ENCODE results near the gene ITGAV.

ITGAV gene

DNA sequence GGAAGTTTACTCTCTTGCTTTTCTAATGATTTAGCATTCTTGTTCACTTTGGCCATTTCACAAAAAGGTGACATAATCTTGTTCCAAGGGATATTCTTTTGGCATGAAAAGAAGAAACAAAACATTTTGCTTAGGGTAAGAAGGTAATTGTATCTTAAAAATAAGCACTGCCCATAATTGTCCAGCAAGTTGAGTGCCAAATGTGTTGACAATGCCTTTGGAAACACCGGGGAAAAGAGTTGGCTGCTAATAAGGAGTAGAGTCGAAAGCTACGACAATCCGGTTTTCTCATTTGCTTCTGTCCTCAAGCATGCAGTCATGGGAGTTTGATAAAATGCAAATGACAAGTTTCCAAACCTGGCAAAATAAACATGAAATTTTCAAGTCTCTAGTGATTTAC, 27.3 kb downstream of the ITGAV start:
- Histone ChIP-seq H3K18ac (ENCODE audit: low read length) (no peak overlapping the region), H4K91ac (ENCODE audit: low read depth, low read length, poor library complexity) (no peak overlapping the region), H2BK120ac (ENCODE audit: low read depth, low read length) (no peak overlapping the region), H2BK5ac (ENCODE audit: low read length) (no peak overlapping the region), H3K4me2 (ENCODE audit: insufficient read depth, low read length, poor library complexity, severe bottlenecking) (peak overlapping the region; percentile 2), H3K36me3 (replicated peaks in 1 of 2; ENCODE audit: control insufficient read depth in 2 of 2, insufficient read depth in 2 of 2, low read length in 2 of 2) (peaks cover 0 to 1% of the 10 kb centered on the region in 2 donors), H2AK5ac (ENCODE audit: low read depth, low read length) (no peak overlapping the region), H2BK15ac (ENCODE audit: low read length) (no peak overlapping the region), H3K14ac (ENCODE audit: low read length) (no peak overlapping the region), H3K9ac (ENCODE audit: low read depth, low read length, poor library complexity) (no peak overlapping the region), H3K79me1 (ENCODE audit: low read depth, low read length) (no peaks in the 10 kb centered on the region), H3K9me3 (replicated peaks in 1 of 2; ENCODE audit: control insufficient read depth in 2 of 2, insufficient read depth in 1 of 2, low read depth in 1 of 2, low read length in 2 of 2) (no peaks in the 10 kb centered on the region), H4K8ac (ENCODE audit: low read depth, low read length) (no peak overlapping the region), H2AFZ (ENCODE audit: low read length) (no peak overlapping the region), H3K27me3 (ENCODE audit: control insufficient read depth in 3 of 3, insufficient read depth in 3 of 3, low read depth in 1 of 3, low read length in 3 of 3) (no peaks in the 10 kb centered on the region), H3K23ac (ENCODE audit: low read depth, low read length, poor library complexity) (no peak overlapping the region), H3K4me3 (ENCODE audit: low read length in 2 of 2) (no peak overlapping the region), H3K4ac (ENCODE audit: low read length) (no peak overlapping the region), H3K4me1 (ENCODE audit: control insufficient read depth in 2 of 2, insufficient read depth in 1 of 2, low read depth in 1 of 2, low read length in 2 of 2) (peaks cover 5 to 11% of the 10 kb centered on the region in 2 donors), H3K27ac (replicated peaks; ENCODE audit: low read length) (no peak overlapping the region), H2BK12ac (ENCODE audit: low read length) (no peak overlapping the region)
- no peak for DNase-seq (ENCODE audit: low spot score)
- no CpG with 5 or more reads among the region's 4 CpGs for WGBS, 2 donors (ENCODE audit: extremely low coverage in 2 of 2, insufficient read length in 2 of 2, insufficient replicate concordance in 1 of 2)

DNA sequence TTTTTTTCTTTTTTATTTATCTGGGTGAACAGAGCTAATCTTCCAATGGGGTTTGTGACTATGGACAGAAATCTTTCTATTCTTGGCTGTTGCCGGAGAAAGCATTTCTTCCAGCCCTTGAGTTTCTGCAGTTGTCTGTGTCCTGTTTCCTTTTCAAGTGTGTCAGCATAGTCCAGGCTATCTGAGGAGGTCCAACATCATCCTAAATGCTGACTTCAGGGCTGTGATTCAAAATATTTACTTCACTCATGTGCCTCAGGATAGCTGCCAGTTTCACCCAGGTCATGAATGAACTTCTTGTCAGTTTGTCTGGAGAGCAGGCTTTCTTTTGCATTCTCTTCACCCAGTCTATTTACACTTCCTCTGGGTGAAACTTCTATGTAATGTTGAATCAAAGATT, 27.9 kb downstream of the ITGAV start:
- Histone ChIP-seq H3K9me3 (replicated peaks in 1 of 2; ENCODE audit: control insufficient read depth in 2 of 2, insufficient read depth in 1 of 2, low read depth in 1 of 2, low read length in 2 of 2) (no peaks in the 10 kb centered on the region), H4K91ac (ENCODE audit: low read depth, low read length, poor library complexity) (no peak overlapping the region), H3K4ac (ENCODE audit: low read length) (no peak overlapping the region), H3K9ac (ENCODE audit: low read depth, low read length, poor library complexity) (no peak overlapping the region), H3K14ac (ENCODE audit: low read length) (no peak overlapping the region), H2AK5ac (ENCODE audit: low read depth, low read length) (no peak overlapping the region), H3K4me1 (ENCODE audit: control insufficient read depth in 2 of 2, insufficient read depth in 1 of 2, low read depth in 1 of 2, low read length in 2 of 2) (peaks cover 3 to 5% of the 10 kb centered on the region in 2 donors), H3K79me1 (ENCODE audit: low read depth, low read length) (no peaks in the 10 kb centered on the region), H2BK15ac (ENCODE audit: low read length) (no peak overlapping the region), H3K27me3 (ENCODE audit: control insufficient read depth in 3 of 3, insufficient read depth in 3 of 3, low read depth in 1 of 3, low read length in 3 of 3) (no peaks in the 10 kb centered on the region), H3K23ac (ENCODE audit: low read depth, low read length, poor library complexity) (no peak overlapping the region), H2BK120ac (ENCODE audit: low read depth, low read length) (no peak overlapping the region), H3K4me2 (ENCODE audit: insufficient read depth, low read length, poor library complexity, severe bottlenecking) (no peak overlapping the region), H4K8ac (ENCODE audit: low read depth, low read length) (no peak overlapping the region), H2AFZ (ENCODE audit: low read length) (no peak overlapping the region), H3K4me3 (ENCODE audit: low read length in 2 of 2) (no peak overlapping the region), H2BK5ac (ENCODE audit: low read length) (no peak overlapping the region), H3K27ac (replicated peaks; ENCODE audit: low read length) (no peak overlapping the region), H2BK12ac (ENCODE audit: low read length) (no peak overlapping the region), H3K36me3 (replicated peaks in 1 of 2; ENCODE audit: control insufficient read depth in 2 of 2, insufficient read depth in 2 of 2, low read length in 2 of 2) (peaks cover 0 to 5% of the 10 kb centered on the region in 2 donors), H3K18ac (ENCODE audit: low read length) (no peak overlapping the region)
- DNase-seq (ENCODE audit: low spot score), result no peak
- WGBS, 2 donors (ENCODE audit: extremely low coverage in 2 of 2, insufficient read length in 2 of 2, insufficient replicate concordance in 1 of 2), result no CpG with 5 or more reads among the region's 1 CpG

DNA sequence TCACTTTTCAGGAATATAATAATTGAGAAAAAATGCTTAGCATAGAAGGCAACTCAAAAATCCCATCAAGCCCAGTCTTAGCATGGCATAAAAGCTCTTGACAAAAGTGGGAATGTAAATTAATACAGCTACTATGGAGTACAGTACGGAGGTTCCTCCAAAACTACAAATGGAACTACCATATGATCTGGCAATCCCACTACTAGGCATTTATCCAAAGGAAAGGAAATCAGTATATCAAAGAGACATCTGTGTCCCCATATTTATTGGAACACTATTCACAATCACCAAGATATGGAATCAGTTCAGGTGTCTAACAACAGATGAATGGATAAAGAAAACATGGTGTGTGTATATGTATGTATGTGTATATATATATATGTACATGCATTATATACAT, 28.8 kb downstream of the ITGAV start:
- Histone ChIP-seq H4K8ac (ENCODE audit: low read depth, low read length) (no peak overlapping the region), H3K23ac (ENCODE audit: low read depth, low read length, poor library complexity) (no peak overlapping the region), H2BK5ac (ENCODE audit: low read length) (no peak overlapping the region), H3K79me1 (ENCODE audit: low read depth, low read length) (no peaks in the 10 kb centered on the region), H2AK5ac (ENCODE audit: low read depth, low read length) (no peak overlapping the region), H3K4me3 (ENCODE audit: low read length in 2 of 2) (no peak overlapping the region), H3K4me1 (ENCODE audit: control insufficient read depth in 2 of 2, insufficient read depth in 1 of 2, low read depth in 1 of 2, low read length in 2 of 2) (peaks cover 0 to 3% of the 10 kb centered on the region in 2 donors), H2BK120ac (ENCODE audit: low read depth, low read length) (no peak overlapping the region), H3K18ac (ENCODE audit: low read length) (no peak overlapping the region), H2BK12ac (ENCODE audit: low read length) (no peak overlapping the region), H2BK15ac (ENCODE audit: low read length) (no peak overlapping the region), H3K9me3 (replicated peaks in 1 of 2; ENCODE audit: control insufficient read depth in 2 of 2, insufficient read depth in 1 of 2, low read depth in 1 of 2, low read length in 2 of 2) (no peaks in the 10 kb centered on the region), H3K36me3 (replicated peaks in 1 of 2; ENCODE audit: control insufficient read depth in 2 of 2, insufficient read depth in 2 of 2, low read length in 2 of 2) (peaks cover under 1 to 15% of the 10 kb centered on the region in 2 donors), H4K91ac (ENCODE audit: low read depth, low read length, poor library complexity) (no peak overlapping the region), H3K27me3 (ENCODE audit: control insufficient read depth in 3 of 3, insufficient read depth in 3 of 3, low read depth in 1 of 3, low read length in 3 of 3) (no peaks in the 10 kb centered on the region), H3K4ac (ENCODE audit: low read length) (no peak overlapping the region), H3K9ac (ENCODE audit: low read depth, low read length, poor library complexity) (no peak overlapping the region), H3K27ac (replicated peaks; ENCODE audit: low read length) (no peak overlapping the region), H2AFZ (ENCODE audit: low read length) (no peak overlapping the region), H3K4me2 (ENCODE audit: insufficient read depth, low read length, poor library complexity, severe bottlenecking) (no peak overlapping the region), H3K14ac (ENCODE audit: low read length) (no peak overlapping the region)
- no peak for DNase-seq (ENCODE audit: low spot score)
- WGBS, 2 donors (ENCODE audit: extremely low coverage in 2 of 2, insufficient read length in 2 of 2, insufficient replicate concordance in 1 of 2), result no CpG with 5 or more reads among the region's 1 CpG

DNA sequence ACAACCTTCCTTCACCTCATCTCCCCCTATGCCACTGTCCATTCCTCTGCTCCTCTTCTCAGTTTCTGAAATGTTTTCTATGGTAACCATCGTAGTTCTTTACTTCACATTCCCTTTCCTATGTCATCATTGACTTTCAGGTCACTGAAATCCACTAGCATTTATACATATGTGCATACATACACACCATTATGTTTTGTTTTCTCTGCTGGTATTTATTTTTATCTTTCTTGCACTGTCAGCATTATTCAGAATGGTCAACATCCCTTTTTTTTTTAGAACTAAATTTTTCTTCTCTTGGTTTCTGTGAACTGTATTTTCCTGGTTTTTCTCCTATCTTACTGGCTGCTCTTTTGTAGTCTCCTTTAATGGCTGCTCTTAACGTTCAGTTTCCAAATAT, 33.2 kb downstream of the ITGAV start:
- DNase-seq (ENCODE audit: low spot score), result no peak
- no peak overlapping the region for H2BK120ac ChIP-seq (ENCODE audit: low read depth, low read length)
- no peak overlapping the region for H2BK15ac ChIP-seq (ENCODE audit: low read length)
- no peaks in the 10 kb centered on the region for H3K9me3 ChIP-seq (replicated peaks in 1 of 2; ENCODE audit: control insufficient read depth in 2 of 2, insufficient read depth in 1 of 2, low read depth in 1 of 2, low read length in 2 of 2)
- H3K14ac ChIP-seq (ENCODE audit: low read length), result no peak overlapping the region
- H3K4me1 ChIP-seq (ENCODE audit: control insufficient read depth in 2 of 2, insufficient read depth in 1 of 2, low read depth in 1 of 2, low read length in 2 of 2), result no peaks in the 10 kb centered on the region
- no peaks in the 10 kb centered on the region for H3K27me3 ChIP-seq (ENCODE audit: control insufficient read depth in 3 of 3, insufficient read depth in 3 of 3, low read depth in 1 of 3, low read length in 3 of 3)
- H4K8ac ChIP-seq (ENCODE audit: low read depth, low read length), result no peak overlapping the region
- no peak overlapping the region for H2BK5ac ChIP-seq (ENCODE audit: low read length)
- H3K79me1 ChIP-seq (ENCODE audit: low read depth, low read length), result no peaks in the 10 kb centered on the region
- no peak overlapping the region for H3K23ac ChIP-seq (ENCODE audit: low read depth, low read length, poor library complexity)
- no peak overlapping the region for H2AFZ ChIP-seq (ENCODE audit: low read length)
- no peak overlapping the region for H4K91ac ChIP-seq (ENCODE audit: low read depth, low read length, poor library complexity)
- H3K18ac ChIP-seq (ENCODE audit: low read length), result no peak overlapping the region
- no peak overlapping the region for H3K27ac ChIP-seq (replicated peaks; ENCODE audit: low read length)
- WGBS, 2 donors (ENCODE audit: extremely low coverage in 2 of 2, insufficient read length in 2 of 2, insufficient replicate concordance in 1 of 2), result no CpG with 5 or more reads among the region's 2 CpGs
- peaks cover 2 to 40% of the 10 kb centered on the region in 2 donors for H3K36me3 ChIP-seq (replicated peaks in 1 of 2; ENCODE audit: control insufficient read depth in 2 of 2, insufficient read depth in 2 of 2, low read length in 2 of 2)
- no peak overlapping the region for H3K4me2 ChIP-seq (ENCODE audit: insufficient read depth, low read length, poor library complexity, severe bottlenecking)
- H3K4ac ChIP-seq (ENCODE audit: low read length), result no peak overlapping the region
- H2BK12ac ChIP-seq (ENCODE audit: low read length), result no peak overlapping the region
- H3K4me3 ChIP-seq (ENCODE audit: low read length in 2 of 2), result no peak overlapping the region
- no peak overlapping the region for H2AK5ac ChIP-seq (ENCODE audit: low read depth, low read length)
- no peak overlapping the region for H3K9ac ChIP-seq (ENCODE audit: low read depth, low read length, poor library complexity)
